ENCODE measurements around the gene ALOX5AP. TPM values are rescaled to one million over a fixed set of nuclear protein-coding genes. Genes with fewer than 3 reads are reported as not detected.

The ALOX5AP gene
- total and polyA plus RNA-seq, 12 donors, result 2.8 to 122 (median 39.8) TPM

DNA sequence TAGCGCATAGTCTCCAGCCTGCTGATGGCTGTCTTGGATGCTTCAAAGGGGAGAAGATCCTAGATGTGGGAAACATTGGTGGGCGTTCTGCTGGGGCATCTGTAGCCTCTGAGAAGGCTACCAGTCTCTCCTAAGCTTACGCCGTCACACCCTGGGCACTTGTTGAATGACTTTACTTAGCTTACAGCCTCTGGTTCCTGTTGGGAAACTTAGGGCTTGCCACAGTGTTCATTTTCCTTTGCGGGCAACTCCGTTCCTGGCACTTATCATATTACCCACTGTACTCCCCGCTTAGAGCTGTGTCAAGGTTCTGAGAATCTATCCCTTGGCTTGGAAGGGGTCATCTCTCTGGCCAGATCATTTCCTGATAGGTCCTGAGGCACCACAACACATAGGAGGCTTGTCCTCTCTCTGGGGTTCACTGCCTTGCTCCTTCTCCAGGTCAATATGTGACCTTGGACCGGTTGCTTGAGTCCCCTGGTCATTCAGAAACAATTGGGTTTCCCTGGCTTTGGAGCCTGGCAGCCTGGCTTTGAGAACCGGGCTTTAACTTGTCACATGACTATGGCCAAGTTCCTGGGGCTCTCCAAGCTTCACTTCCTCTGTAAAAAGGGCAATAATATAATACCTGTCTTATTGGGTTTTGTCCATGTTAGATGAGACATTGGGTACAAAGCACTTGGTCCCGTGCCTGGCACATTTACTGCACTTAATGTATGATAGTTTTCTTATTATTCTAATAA, 20.5 kb upstream of the ALOX5AP start:
- no peaks in the 10 kb centered on the region for H3K36me3 ChIP-seq (replicated peaks in 1 of 2)
- peak overlapping the region in 1 of 5 donors; percentile 69 for H3K27ac ChIP-seq
- no peak overlapping the region for H3K4me3 ChIP-seq
- 78 to 84% (median 81%) methylated on average over 10 of the region's 10 CpGs for WGBS, 4 donors
- intact Hi-C loops (cut with DNase I), result no loop called here
- TF ChIP-seq, protein P1, sequence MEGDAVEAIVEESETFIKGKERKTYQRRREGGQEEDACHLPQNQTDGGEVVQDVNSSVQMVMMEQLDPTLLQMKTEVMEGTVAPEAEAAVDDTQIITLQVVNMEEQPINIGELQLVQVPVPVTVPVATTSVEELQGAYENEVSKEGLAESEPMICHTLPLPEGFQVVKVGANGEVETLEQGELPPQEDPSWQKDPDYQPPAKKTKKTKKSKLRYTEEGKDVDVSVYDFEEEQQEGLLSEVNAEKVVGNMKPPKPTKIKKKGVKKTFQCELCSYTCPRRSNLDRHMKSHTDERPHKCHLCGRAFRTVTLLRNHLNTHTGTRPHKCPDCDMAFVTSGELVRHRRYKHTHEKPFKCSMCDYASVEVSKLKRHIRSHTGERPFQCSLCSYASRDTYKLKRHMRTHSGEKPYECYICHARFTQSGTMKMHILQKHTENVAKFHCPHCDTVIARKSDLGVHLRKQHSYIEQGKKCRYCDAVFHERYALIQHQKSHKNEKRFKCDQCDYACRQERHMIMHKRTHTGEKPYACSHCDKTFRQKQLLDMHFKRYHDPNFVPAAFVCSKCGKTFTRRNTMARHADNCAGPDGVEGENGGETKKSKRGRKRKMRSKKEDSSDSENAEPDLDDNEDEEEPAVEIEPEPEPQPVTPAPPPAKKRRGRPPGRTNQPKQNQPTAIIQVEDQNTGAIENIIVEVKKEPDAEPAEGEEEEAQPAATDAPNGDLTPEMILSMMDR (IDR thresholded peaks at IDR 0.05), result no peak
- TF ChIP-seq POLR2A (IDR thresholded peaks at IDR 0.05), result no peak
- H3K9me3 ChIP-seq (replicated peaks in 1 of 3), result no peaks in the 10 kb centered on the region
- no peaks in the 10 kb centered on the region for H3K4me1 ChIP-seq (replicated peaks in 1 of 2)
- H3K27me3 ChIP-seq, result no peaks in the 10 kb centered on the region
- DNase-seq, result peak in 3 of 7 donors; percentile 28 to 54 (median 32)

DNA sequence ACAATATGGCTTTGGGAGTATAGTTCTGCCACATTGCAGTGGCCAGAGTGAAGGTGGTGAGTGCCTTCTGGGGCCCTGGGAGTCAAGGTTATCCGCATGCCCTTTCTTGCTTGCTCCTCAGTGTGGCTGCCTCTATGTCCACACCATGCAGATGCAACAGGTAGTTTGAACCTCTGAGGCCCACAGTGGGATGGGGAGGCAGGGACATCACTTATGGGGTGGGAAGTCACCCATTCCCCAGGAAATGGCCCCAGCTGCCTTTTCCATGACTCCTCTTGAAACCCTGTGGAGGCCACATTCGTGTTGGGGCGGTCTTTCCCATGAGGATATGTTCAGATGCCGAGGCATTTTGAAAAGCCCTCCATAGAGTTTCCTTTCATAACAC, 20.0 kb upstream of the ALOX5AP start:
- Histone ChIP-seq H3K27ac (no peak overlapping the region), H3K4me3 (no peak overlapping the region), H3K9me3 (replicated peaks in 1 of 3) (no peaks in the 10 kb centered on the region), H3K27me3 (no peaks in the 10 kb centered on the region), H3K36me3 (replicated peaks in 1 of 2) (no peaks in the 10 kb centered on the region), H3K4me1 (replicated peaks in 1 of 2) (no peaks in the 10 kb centered on the region)
- DNase-seq, result peak in 1 of 7 donors; percentile 13
- TF ChIP-seq POLR2A (IDR thresholded peaks at IDR 0.05), result no peak
- TF ChIP-seq, protein P1 (IDR thresholded peaks at IDR 0.05), result no peak
- intact Hi-C loops (cut with DNase I), result no loop called here
- WGBS, 4 donors, result 90 to 94% (median 92%) methylated on average over 3 to 4 of the region's 4 CpGs

DNA sequence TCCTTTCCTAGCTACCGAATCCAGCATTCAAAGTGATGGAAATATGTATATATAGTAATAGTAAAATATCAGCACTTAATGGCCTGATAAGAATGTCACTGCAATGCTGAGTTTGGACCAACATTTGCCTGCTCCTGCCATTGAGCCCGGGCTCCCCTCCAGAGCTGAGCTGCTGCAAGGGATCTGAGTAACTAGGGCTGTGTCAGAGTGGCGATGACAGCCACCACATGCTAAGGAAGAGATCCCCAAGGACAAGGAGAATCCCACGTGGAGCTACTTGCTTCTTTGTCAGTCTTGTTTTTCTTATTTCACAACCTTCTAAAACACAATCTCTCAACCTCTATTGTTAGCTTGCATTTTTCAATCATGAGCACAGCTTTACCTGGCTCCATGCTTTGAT, 19.5 kb upstream of the ALOX5AP start:
- TF ChIP-seq, protein P1 (IDR thresholded peaks at IDR 0.05), result no peak
- no peak for TF ChIP-seq POLR2A (IDR thresholded peaks at IDR 0.05)
- Histone ChIP-seq H3K27me3 (no peaks in the 10 kb centered on the region), H3K9me3 (replicated peaks in 1 of 3) (no peaks in the 10 kb centered on the region), H3K27ac (no peak overlapping the region), H3K4me3 (no peak overlapping the region), H3K4me1 (replicated peaks in 1 of 2) (no peaks in the 10 kb centered on the region), H3K36me3 (replicated peaks in 1 of 2) (no peaks in the 10 kb centered on the region)
- peak in 2 of 7 donors; percentile 24 to 67 for DNase-seq
- 74 to 87% (median 79%) methylated on average over 4 of the region's 4 CpGs for WGBS, 4 donors
- intact Hi-C loops (cut with DNase I), result no loop called here

DNA sequence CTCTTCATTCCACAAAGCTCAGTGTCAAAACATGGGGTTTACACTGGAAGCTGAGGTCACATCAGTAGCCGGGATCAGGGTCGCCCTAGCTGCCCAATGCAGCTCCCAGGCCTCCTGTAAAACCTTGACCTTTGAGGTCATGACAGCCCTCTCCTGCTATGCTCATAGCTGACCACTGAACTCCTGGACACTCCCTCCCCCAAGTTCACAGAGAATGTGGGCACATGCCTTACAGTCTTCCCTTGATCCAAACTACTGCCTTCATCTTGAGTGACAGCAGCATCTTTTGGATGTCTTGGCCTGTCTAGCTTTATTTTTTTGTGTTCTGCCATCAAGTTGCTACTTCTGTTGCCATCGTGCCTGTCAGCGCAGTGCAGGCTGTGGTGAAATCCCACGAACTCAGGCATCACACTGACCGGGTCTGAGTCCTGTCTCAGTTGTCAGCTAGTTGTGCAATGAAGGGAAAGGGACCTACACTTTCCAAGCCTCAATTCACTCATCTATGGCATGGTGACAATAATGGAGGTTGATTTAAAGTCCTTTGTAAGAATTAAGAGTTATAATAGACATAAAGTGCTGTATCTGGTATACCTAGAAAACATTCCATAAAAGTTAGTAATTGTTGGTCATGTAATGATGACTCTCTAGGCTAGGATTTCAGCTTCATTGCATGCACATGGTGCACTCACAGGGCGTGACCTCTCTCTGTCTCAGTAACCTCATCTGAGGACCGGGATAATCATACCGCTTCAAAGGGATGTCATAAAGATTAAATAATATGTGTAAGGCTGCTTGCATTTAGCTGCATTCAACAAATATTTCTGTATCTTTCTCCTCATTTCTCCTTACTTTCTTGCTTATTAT, 16.4 kb upstream of the ALOX5AP start:
- H3K9me3 ChIP-seq (replicated peaks in 1 of 3), result no peaks in the 10 kb centered on the region
- H3K27ac ChIP-seq, result no peak overlapping the region
- no peaks in the 10 kb centered on the region for H3K36me3 ChIP-seq (replicated peaks in 1 of 2)
- no peak overlapping the region for H3K4me3 ChIP-seq
- WGBS, 4 donors, result 80 to 89% (median 84%) methylated on average over 9 of the region's 9 CpGs
- H3K27me3 ChIP-seq, result no peaks in the 10 kb centered on the region
- H3K4me1 ChIP-seq (replicated peaks in 1 of 2), result no peaks in the 10 kb centered on the region
- intact Hi-C loops (cut with DNase I), result no loop called here
- TF ChIP-seq, protein P1 (IDR thresholded peaks at IDR 0.05), result no peak
- no peak for TF ChIP-seq POLR2A (IDR thresholded peaks at IDR 0.05)
- DNase-seq, result no peak
